Mesenchymal stem cell (in vitro differentiated cells and primary cell): ENCODE measurements around the gene TSC22D1.

Experiments used
- DNase-seq: peaks from one replicate; pipeline ENCODE4 v3.0.0-alpha.2; 2013
- H2AFZ ChIP-seq: one replicate; pipeline ENCODE4 v1.6.1; 2013; ENCODE audit warnings: low read depth, mild to moderate bottlenecking, control low read depth, inconsistent platforms, low read length, moderate library complexity
- H2AK5ac ChIP-seq: 2 replicates; pipeline ENCODE4 v1.6.1; 2013; ENCODE audit warnings: low read length, moderate library complexity, mild to moderate bottlenecking, inconsistent platforms; ENCODE audit not compliant: severe bottlenecking
- H2BK120ac ChIP-seq: one replicate; pipeline ENCODE4 v1.6.1; 2013; ENCODE audit warnings: low read depth, mild to moderate bottlenecking, inconsistent platforms, low read length, moderate library complexity
- H2BK12ac ChIP-seq, 2 experiments: one replicate each; pipeline ENCODE4 v1.6.1; 2013; ENCODE audit warnings: inconsistent platforms in 2 of 2, low read length in 2 of 2, mild to moderate bottlenecking in 2 of 2, moderate library complexity in 2 of 2, control low read depth in 1 of 2
- H2BK15ac ChIP-seq: one replicate; pipeline ENCODE4 v1.6.1; 2013; ENCODE audit warnings: mild to moderate bottlenecking, low read depth, inconsistent platforms; ENCODE audit not compliant: poor library complexity, severe bottlenecking
- H2BK5ac ChIP-seq: 2 replicates; pipeline ENCODE4 v1.6.1; 2013; ENCODE audit warnings: low read depth, mild to moderate bottlenecking, low read length, control low read depth, inconsistent platforms; ENCODE audit not compliant: poor library complexity, severe bottlenecking
- H3K14ac ChIP-seq, 2 experiments: one replicate each; pipeline ENCODE4 v1.6.1; 2013; ENCODE audit warnings: inconsistent platforms in 2 of 2, low read length in 2 of 2, control low read depth in 1 of 2, mild to moderate bottlenecking in 1 of 2, moderate library complexity in 1 of 2
- H3K18ac ChIP-seq, 2 experiments: one replicate each; pipeline ENCODE4 v1.6.1; 2013; ENCODE audit warnings: inconsistent platforms in 2 of 2, low read length in 2 of 2, control low read depth in 1 of 2, low read depth in 1 of 2, mild to moderate bottlenecking in 1 of 2
- H3K23ac ChIP-seq, 2 experiments: one replicate each; pipeline ENCODE4 v1.6.1; 2013; ENCODE audit warnings: inconsistent platforms in 2 of 2, low read length in 2 of 2, mild to moderate bottlenecking in 2 of 2, moderate library complexity in 2 of 2, control low read depth in 1 of 2
- H3K27ac ChIP-seq: 2 replicates; pipeline ENCODE4 v1.5.1; 2013; ENCODE audit warnings: mild to moderate bottlenecking, moderate library complexity, low read length, control low read depth, inconsistent platforms; ENCODE audit not compliant: poor library complexity, severe bottlenecking
- H3K27me3 ChIP-seq, 2 experiments: 2 replicates each; pipeline versions ENCODE4 v1.6.1 to v1.7.0; 2013; ENCODE audit warnings: low read length in 2 of 2, mild to moderate bottlenecking in 2 of 2, moderate library complexity in 2 of 2, control low read depth in 1 of 2, inconsistent platforms in 1 of 2; ENCODE audit not compliant: control insufficient read depth in 1 of 2, insufficient read depth in 1 of 2
- H3K36me3 ChIP-seq, 2 experiments: 2 replicates each; pipeline versions ENCODE4 v1.6.1 to v1.7.0; 2013; ENCODE audit warnings: low read length in 2 of 2, control low read depth in 1 of 2, inconsistent platforms in 1 of 2, low read depth in 1 of 2, mild to moderate bottlenecking in 1 of 2; ENCODE audit not compliant: insufficient read depth in 2 of 2, control insufficient read depth in 1 of 2
- H3K4ac ChIP-seq, 2 experiments: one replicate each; pipeline ENCODE4 v1.6.1; 2013; ENCODE audit warnings: inconsistent platforms in 2 of 2, low read length in 2 of 2, mild to moderate bottlenecking in 2 of 2, moderate library complexity in 2 of 2, control low read depth in 1 of 2, low read depth in 1 of 2
- H3K4me1 ChIP-seq: 2 replicates; pipeline ENCODE4 v1.6.1; 2013; ENCODE audit warnings: low read depth, low read length, control low read depth; ENCODE audit not compliant: control insufficient read depth, insufficient read depth
- H3K4me2 ChIP-seq: 2 replicates; pipeline ENCODE4 v1.6.1; 2013; ENCODE audit warnings: low read length, mild to moderate bottlenecking, inconsistent platforms; ENCODE audit not compliant: poor library complexity, severe bottlenecking
- H3K4me3 ChIP-seq, 2 experiments: 2 replicates each; pipeline versions ENCODE4 v1.5.1 to v1.7.0; 2013; ENCODE audit warnings: low read length in 2 of 2, mild to moderate bottlenecking in 2 of 2, control low read depth in 1 of 2, low read depth in 1 of 2; ENCODE audit not compliant: insufficient read depth in 1 of 2
- H3K79me1 ChIP-seq: replicated peaks from 2 replicates; pipeline ENCODE4 v1.6.1; 2013; ENCODE audit warnings: mild to moderate bottlenecking, control low read depth, low read length, inconsistent platforms; ENCODE audit not compliant: poor library complexity, severe bottlenecking
- H3K9ac ChIP-seq: 2 replicates; pipeline ENCODE4 v1.7.0; 2013; ENCODE audit warnings: mild to moderate bottlenecking, low read length, moderate library complexity
- H3K9me3 ChIP-seq: 2 replicates; pipeline ENCODE4 v1.7.0; 2013; ENCODE audit warnings: mild to moderate bottlenecking, low read length; ENCODE audit not compliant: control insufficient read depth
- H4K8ac ChIP-seq: one replicate; pipeline ENCODE4 v1.6.1; 2013; ENCODE audit warnings: inconsistent platforms, mild to moderate bottlenecking, low read length, moderate library complexity
- H4K91ac ChIP-seq: one replicate; pipeline ENCODE4 v1.6.1; 2013; ENCODE audit warnings: mild to moderate bottlenecking, low read length, inconsistent platforms
- WGBS: methylation state at CpG from one replicate; pipeline ENCODE4 v1.1.7; 2013; ENCODE audit warnings: mixed read lengths; 5-methylcytosine and 5-hydroxymethylcytosine counted together

The TSC22D1 gene

GRCh38 chr13:44451651-44452050 is 124.5 kb downstream of the TSC22D1 start:
- Histone ChIP-seq H4K8ac (no peak overlapping the region), H2BK120ac (no peak overlapping the region), H3K4me1 (peaks cover 6% of the 10 kb centered on the region), H2AFZ (no peak overlapping the region), H3K79me1 (peaks cover 28% of the 10 kb centered on the region), H3K36me3 (peaks cover 20 to 34% of the 10 kb centered on the region in 2 experiments), H3K18ac (no peak overlapping the region), H3K4me2 (no peak overlapping the region), H3K27me3 (no peaks in the 10 kb centered on the region), H3K4ac (no peak overlapping the region), H3K23ac (no peak overlapping the region), H3K14ac (no peak overlapping the region), H4K91ac (no peak overlapping the region), H3K9ac (no peak overlapping the region), H3K4me3 (no peak overlapping the region), H2BK12ac (no peak overlapping the region), H3K27ac (no peak overlapping the region), H2BK5ac (no peak overlapping the region), H2AK5ac (no peak overlapping the region), H2BK15ac (no peak overlapping the region), H3K9me3 (no peaks in the 10 kb centered on the region)
- no peak for DNase-seq
- WGBS: 95% methylated on average over 7 of the region's 7 CpGs

- Histone ChIP-seq H3K14ac (no peak overlapping the region), H3K4me2 (no peak overlapping the region), H2BK12ac (no peak overlapping the region), H3K36me3 (peaks cover 20 to 34% of the 10 kb centered on the region in 2 experiments), H2BK15ac (no peak overlapping the region), H3K23ac (no peak overlapping the region), H3K9me3 (no peaks in the 10 kb centered on the region), H4K91ac (no peak overlapping the region), H3K27me3 (no peaks in the 10 kb centered on the region), H2BK120ac (no peak overlapping the region), H3K4me1 (peaks cover 6% of the 10 kb centered on the region), H3K79me1 (peaks cover 28% of the 10 kb centered on the region), H3K9ac (no peak overlapping the region), H2BK5ac (no peak overlapping the region), H3K18ac (no peak overlapping the region), H2AK5ac (no peak overlapping the region), H4K8ac (no peak overlapping the region), H3K27ac (no peak overlapping the region), H3K4ac (no peak overlapping the region), H3K4me3 (no peak overlapping the region), H2AFZ (no peak overlapping the region)
- no peak for DNase-seq
- WGBS: 98% methylated on average over 12 of the region's 12 CpGs
Measured at GRCh38 chr13:44451126-44451525, 125.0 kb downstream of the TSC22D1 start.

DNA sequence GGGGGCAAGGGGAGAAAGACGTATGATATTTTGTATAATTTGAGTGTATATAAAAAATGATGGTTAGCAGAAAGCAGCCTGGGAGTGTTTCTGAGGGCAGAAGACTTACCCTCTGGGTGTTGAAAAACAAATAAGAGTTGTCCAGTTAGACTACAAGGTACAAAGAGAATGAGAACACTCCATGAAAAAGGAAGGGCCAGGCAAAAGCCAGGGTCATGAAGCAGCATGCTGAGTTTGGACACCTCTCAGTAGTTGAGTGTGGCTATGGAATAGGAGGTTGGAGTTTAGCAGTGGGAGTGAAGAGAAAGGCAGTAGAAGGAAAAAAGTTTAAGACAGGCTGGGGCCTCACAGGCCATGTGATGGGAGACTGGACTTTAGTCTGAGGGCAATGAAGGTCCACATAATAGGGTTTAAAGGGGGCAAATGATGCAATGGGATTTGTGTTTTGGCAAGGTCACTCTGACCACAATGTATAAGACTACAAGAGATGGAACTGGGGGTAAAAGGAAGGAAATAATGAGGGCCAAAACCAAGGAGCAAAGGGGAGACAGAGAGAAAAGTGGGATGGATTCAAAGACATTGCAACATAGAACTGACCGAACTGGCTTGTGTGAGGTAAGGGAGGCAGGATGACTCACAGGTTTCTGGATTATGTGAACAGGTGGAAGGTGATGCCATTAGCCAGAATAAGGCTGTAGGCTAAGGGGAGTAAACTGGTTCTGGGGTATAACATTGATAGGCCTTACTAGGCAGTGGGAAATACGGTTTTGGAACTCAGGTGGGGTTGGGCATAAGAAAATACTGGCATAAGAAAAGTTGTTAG is 125.9 kb downstream of the TSC22D1 start:
- H3K23ac ChIP-seq: no peak overlapping the region
- H3K27me3 ChIP-seq: no peaks in the 10 kb centered on the region
- no peak overlapping the region for H4K91ac ChIP-seq
- no peak overlapping the region for H2BK12ac ChIP-seq
- H2BK15ac ChIP-seq: no peak overlapping the region
- peaks cover 27% of the 10 kb centered on the region for H3K79me1 ChIP-seq
- no peak overlapping the region for H4K8ac ChIP-seq
- no peak overlapping the region for H3K4me2 ChIP-seq
- H3K18ac ChIP-seq: no peak overlapping the region
- H2AK5ac ChIP-seq: no peak overlapping the region
- peaks cover 6% of the 10 kb centered on the region for H3K4me1 ChIP-seq
- H2BK5ac ChIP-seq: no peak overlapping the region
- H3K27ac ChIP-seq: no peak overlapping the region
- DNase-seq: no peak
- no peak overlapping the region for H3K4ac ChIP-seq
- no peak overlapping the region for H2BK120ac ChIP-seq
- H3K14ac ChIP-seq: no peak overlapping the region
- H2AFZ ChIP-seq: no peak overlapping the region
- no peak overlapping the region for H3K9ac ChIP-seq
- no peak overlapping the region for H3K4me3 ChIP-seq
- no peaks in the 10 kb centered on the region for H3K9me3 ChIP-seq
- H3K36me3 ChIP-seq: peaks cover 20 to 28% of the 10 kb centered on the region in 2 experiments
- 93% methylated on average over 3 of the region's 3 CpGs for WGBS

DNA sequence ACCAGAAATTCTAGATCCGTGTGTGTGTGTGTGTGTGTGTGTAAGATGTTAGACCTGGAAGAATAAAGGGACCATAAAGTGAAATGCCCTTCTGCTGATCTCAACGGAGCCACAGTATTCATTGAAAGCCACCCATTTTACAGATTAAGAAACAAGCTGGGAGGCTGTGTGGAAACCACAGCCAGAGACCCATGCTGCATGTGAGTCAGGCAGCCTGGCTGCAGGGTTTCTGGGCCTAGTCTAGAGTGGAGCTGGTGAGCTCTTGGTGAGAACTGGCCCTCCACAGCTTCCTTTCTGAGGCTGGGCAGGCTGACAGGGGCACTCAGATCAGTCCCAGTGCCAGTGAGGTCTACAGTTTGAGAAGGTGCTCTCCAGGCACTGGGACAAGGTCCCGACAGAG is 127.3 kb downstream of the TSC22D1 start:
- H2BK12ac ChIP-seq: no peak overlapping the region
- H4K91ac ChIP-seq: no peak overlapping the region
- no peak overlapping the region for H3K23ac ChIP-seq
- H3K18ac ChIP-seq: no peak overlapping the region
- H2AK5ac ChIP-seq: no peak overlapping the region
- H3K4me1 ChIP-seq: peaks cover 6% of the 10 kb centered on the region
- no peaks in the 10 kb centered on the region for H3K27me3 ChIP-seq
- H3K14ac ChIP-seq: no peak overlapping the region
- H3K4ac ChIP-seq: no peak overlapping the region
- no peak overlapping the region for H2BK120ac ChIP-seq
- no peak overlapping the region for H3K9ac ChIP-seq
- DNase-seq: no peak
- H3K79me1 ChIP-seq: peaks cover 24% of the 10 kb centered on the region
- no peak overlapping the region for H2AFZ ChIP-seq
- no peak overlapping the region for H3K4me3 ChIP-seq
- H3K4me2 ChIP-seq: no peak overlapping the region
- no peak overlapping the region for H4K8ac ChIP-seq
- 65% methylated on average over 2 of the region's 3 CpGs for WGBS
- peaks cover 20 to 28% of the 10 kb centered on the region in 2 experiments for H3K36me3 ChIP-seq
- no peak overlapping the region for H2BK5ac ChIP-seq
- H3K9me3 ChIP-seq: no peaks in the 10 kb centered on the region
- no peak overlapping the region for H3K27ac ChIP-seq
- H2BK15ac ChIP-seq: no peak overlapping the region
